Measurements from ENCODE around the gene ENDOV.
"Not testable (repeated sequence)": the region's sequence is repeated elsewhere in the genome, so short reads cannot be mapped to it uniquely, and the experiment has no call there.

The ENDOV gene

DNA sequence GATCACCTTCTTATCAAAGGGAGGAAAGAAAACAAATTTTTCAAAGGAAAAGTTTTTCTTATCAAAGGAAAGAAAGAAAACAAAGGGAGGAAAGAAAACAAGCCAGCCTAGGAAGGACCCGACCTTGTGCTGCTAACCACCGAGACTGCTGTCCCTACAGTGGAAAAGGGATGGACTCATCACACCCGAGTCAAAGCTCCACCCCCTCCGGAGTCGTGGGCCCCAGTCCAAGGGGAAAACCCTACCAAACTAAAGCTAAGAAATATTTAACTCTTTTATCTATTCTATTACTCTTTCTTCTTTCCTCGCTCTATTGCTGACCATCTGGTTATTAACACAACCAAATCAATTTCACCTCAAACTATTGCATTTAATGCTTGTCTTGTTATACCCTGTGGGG lies 6.1 kb upstream of the ENDOV start:
- in situ Hi-C loops (cut with HindIII; ENCODE audit: low pct_ligation_motif_present, low pct_unique_long_range_greater_than_20kb, low sequenced_read_pairs): no loop called here
- DNase-seq: peak; percentile 19

DNA sequence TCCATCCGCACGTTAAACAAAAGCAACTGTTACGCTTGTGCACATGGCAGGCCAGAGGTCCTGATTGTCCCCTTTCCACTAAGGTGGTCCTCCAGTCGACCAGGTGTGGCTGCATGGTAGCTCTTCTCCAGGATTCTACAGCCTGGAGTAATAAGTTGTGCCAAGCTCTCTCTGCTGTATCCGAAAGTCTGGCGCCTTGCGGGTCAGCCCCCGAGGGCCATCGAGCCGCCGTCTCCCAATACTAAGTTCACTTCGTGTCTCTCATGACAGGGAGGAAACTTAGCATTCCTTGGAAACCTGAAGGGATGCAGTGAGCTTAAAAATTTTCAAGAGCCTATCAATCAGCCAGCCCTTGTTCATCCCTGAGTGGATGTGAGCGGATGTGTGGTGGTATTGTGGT lies 5.3 kb upstream of the ENDOV start:
- in situ Hi-C loops (cut with HindIII; ENCODE audit: low pct_ligation_motif_present, low pct_unique_long_range_greater_than_20kb, low sequenced_read_pairs): no loop called here
- DNase-seq: no peak

DNA sequence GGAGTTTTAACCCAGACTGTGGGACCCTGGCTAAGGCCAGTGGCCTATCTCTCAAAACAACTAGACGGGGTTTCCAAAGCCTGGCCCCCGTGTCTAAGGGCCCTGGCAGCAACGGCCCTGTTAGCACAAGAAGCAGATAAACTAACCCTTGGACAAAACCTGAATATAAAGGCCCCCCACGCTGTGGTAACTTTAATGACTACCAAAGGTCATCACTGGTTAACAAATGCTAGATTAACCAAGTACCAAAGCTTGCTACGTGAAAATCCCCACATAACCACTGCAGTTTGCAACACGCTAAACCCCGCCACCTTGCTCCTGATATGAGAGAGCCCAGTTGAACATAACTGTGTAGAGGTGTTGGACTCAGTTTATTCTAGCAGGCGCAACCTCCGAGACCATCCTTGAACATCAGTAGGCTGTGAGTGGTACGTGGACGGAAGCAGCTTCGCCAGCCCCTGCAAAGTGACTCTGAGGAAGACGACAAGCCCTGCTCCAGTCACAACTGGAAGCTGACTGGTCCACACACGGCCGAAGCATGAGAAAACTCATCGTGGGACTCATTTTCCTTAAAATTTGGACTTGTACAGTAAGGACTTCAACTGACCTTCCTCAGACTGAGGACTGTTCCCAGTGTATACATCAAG lies 4.4 kb upstream of the ENDOV start:
- DNase-seq; in situ Hi-C loops (cut with HindIII; ENCODE audit: low pct_ligation_motif_present, low pct_unique_long_range_greater_than_20kb, low sequenced_read_pairs): not testable (repeated sequence)

DNA sequence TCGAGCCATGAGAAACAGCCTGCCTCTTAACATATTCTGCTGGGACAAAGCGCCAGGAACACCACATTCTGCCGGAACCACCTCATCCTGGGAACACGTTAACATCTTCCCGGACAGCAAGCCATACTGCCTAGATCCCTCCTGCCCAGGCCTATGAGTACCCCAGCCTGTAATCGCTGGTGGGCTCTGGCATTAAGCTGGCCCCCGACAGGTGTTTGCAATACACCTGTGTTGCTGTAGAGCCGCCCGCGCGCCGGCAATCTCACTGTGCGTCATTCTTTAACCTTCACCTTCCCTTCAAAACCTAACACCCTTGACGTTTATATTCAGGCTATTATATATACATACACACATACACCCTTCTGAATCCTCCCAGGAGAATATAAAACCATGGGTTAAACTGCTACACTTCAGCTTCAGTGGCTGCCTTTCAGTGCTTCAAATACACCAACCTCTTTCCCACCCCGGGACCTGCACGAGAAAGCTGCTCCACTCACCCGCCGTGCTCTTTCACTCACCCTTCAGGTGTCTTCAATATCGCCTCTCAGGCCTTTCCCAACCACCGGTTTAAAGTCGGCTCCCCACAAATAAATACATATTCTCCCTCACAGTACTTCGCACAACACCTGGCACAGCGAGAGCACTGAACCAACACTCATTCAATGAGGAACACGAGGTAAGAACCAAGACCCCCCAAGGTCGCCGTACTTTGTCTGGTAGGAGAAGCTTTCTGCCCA lies 1.0 kb upstream of the ENDOV start:
- in situ Hi-C loops (cut with HindIII; ENCODE audit: low pct_ligation_motif_present, low pct_unique_long_range_greater_than_20kb, low sequenced_read_pairs): no loop called here
- DNase-seq: no peak

DNA sequence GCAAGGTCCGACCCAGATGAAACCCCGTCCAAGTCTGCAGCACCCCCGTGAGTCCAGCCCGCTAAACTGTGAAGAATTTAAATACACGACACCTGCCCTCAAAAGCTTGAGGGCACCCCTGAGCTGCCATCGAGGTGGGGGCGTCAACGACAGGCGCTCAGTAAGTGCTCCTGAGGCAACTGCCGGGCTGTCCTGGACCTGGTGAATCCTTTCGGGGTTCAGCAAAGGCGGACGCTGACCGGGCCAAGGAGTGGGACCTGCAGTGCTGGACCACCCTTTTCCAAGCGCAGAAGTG lies 512 bp upstream of the ENDOV start:
- peak; percentile 22 for DNase-seq
- in situ Hi-C loops (cut with HindIII; ENCODE audit: low pct_ligation_motif_present, low pct_unique_long_range_greater_than_20kb, low sequenced_read_pairs): no loop called here

DNA sequence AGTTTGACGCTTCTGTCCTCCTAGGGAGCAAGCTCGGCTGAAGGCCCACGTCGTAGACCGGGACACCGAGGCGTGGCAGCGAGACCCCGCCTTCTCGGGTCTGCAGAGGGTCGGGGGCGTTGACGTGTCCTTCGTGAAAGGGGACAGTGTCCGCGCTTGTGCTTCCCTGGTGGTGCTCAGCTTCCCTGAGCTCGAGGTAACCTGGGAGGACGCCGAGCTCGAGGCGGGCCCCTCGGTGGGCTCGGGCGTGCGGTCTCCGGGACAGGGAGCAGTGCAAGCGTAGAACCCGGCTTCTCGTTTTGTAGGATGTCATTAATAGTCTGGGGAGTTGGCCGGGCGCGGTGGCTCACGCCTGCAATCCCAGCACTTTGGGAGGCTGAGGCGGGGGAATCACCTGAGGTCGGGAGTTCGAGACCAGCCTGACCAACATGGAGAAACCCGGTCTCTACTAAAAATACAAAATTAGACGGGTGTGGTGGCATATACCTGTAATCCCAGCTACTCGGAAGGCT lies 715 bp downstream of the ENDOV start:
- DNase-seq: no peak
- in situ Hi-C loops (cut with HindIII; ENCODE audit: low pct_ligation_motif_present, low pct_unique_long_range_greater_than_20kb, low sequenced_read_pairs): no loop called here

DNA sequence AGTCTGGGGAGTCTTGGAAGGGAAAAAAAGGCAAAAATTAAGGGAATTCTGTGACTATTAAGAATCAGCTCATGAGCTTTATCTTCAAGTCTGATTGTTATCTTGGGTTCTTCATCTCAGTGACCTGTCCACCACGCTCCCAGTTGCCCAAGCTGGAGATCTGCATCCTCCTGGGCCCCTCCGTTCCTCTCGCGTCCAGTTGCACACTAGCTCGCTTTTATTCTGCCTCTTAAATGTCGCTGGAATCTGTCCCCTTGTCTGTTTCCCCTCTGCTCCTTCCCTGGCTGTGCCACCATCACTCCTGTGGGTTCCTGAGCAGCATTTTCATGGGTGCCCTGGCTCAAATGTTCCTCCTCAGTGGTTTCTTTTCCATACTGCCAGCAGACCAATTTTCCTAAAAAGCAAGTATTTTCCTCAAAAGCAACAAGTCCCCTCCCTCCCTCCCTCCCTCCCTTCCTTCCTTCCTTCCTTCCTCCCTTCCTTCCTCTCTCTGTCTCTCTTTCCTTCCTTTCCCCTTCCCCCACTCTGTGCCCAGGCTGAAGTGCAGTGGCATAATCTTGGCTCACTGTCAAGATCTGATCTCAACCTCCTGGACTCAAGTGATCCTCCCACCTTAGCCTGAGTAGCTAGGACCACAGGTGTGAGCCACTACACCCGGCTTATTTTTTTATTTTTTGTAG lies 1.4 kb downstream of the ENDOV start:
- in situ Hi-C loops (cut with HindIII; ENCODE audit: low pct_ligation_motif_present, low pct_unique_long_range_greater_than_20kb, low sequenced_read_pairs): no loop called here
- DNase-seq: no peak

DNA sequence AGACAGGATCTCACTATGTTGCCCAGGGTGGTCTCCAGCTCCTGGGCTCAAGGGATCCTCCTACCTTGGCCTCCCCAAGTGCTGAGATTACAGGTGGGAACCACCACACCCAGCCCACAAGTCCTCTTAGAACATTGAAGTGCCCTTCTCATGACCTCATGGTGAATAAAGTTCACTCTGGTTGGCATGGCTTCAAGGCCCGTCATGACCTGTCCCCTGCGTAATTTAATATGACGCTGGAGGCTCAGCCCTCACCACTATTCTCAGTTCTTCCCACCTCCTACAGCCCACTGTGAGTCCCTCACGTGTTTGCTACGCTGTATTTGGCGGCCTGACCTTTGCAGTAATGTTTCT lies 1.9 kb downstream of the ENDOV start:
- in situ Hi-C loops (cut with HindIII; ENCODE audit: low pct_ligation_motif_present, low pct_unique_long_range_greater_than_20kb, low sequenced_read_pairs): no loop called here
- no peak for DNase-seq

DNA sequence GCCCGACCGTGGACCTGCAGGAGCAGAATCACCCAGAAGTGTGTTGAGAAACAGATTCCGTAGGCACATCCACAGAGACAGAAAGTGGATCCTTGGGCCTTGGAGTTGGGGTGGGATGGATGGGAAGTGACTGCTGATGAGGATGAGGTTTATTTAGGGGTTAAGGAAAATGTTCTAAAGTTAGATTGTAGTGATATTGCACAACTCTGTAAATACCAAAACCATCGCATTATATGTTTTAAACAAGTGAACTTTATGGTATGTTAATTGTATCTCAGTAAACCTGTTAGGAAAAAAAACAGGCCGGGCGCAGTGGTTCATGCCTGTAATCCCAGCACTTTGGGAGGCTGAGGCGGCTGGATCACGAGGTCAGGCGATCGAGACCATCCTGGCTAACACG lies 3.6 kb downstream of the ENDOV start:
- in situ Hi-C loops (cut with HindIII; ENCODE audit: low pct_ligation_motif_present, low pct_unique_long_range_greater_than_20kb, low sequenced_read_pairs): no loop called here
- no peak for DNase-seq

DNA sequence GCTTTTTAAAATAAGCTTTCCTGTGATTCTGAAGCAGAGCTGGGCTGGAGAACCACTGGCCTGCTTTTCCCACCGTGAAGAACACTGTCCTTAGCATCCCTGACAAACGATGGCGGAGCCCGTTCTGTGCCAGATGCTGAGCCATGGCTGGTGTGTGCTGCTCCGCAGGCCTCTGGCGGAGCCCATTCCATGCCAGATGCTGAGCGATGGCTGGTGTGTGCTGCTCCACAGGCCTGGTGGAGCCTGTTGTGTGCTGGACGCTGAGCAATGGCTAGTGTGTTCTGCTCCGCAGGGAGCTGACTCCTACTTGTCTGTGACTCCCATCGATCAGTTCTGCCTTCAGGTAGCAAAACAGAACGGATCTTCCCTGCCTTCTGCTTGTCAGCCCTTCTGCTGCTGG lies 4.3 kb downstream of the ENDOV start:
- no peak for DNase-seq
- in situ Hi-C loops (cut with HindIII; ENCODE audit: low pct_ligation_motif_present, low pct_unique_long_range_greater_than_20kb, low sequenced_read_pairs): no loop called here

DNA sequence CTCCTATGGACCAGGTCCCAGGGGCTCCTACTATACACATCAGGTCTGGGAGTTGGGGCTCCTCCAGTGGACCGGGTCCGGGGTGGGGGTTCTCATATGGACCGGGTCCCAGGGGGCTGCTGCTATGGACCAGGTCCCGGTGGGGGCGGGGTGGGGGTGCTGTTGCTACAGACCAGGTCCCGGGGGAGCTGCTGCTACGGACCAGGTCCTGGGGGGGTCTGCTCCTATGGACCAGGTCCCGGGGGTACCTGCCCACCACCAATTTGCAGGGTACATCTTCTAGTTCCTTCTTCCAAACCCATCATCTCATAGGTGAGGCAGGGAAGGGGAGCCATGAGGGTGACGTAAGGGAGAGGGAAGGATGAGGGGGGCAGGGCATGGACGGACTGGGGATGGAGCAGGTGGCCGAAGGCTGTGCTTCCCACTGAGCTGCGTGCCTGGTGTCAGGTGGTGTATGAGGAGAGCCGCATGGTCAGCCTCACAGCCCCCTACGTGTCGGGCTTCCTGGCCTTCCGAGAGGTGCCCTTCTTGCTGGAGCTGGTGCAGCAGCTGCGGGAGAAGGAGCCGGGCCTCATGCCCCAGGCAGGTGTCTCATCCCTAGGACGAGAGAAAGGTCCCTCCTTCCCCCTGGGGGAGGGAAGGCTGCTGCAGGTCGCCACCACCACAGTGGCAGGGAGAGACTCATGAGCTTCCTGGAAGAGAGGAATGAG lies 6.6 kb downstream of the ENDOV start:
- DNase-seq: no peak
- in situ Hi-C loops (cut with HindIII; ENCODE audit: low pct_ligation_motif_present, low pct_unique_long_range_greater_than_20kb, low sequenced_read_pairs): no loop called here

DNA sequence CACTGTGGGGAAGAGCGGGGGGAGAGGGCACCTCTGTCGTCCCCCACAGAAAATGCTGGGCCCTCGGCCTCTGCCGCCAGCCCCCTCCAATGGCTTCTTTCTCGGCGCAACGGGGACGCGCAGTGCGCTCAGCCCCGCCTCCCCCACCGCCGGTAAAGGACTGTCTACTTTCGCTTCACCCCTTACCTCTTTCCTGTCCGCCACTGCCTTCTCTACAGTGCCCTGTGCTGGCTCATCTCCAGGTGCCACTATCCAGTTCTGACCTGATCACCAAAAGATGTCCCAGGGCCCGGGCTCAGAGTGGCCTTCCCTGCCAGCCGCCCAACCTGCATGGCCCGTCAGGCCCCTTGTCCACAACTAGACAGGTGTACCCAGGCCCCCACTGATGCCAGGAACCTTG lies 7.3 kb downstream of the ENDOV start:
- in situ Hi-C loops (cut with HindIII; ENCODE audit: low pct_ligation_motif_present, low pct_unique_long_range_greater_than_20kb, low sequenced_read_pairs): no loop called here
- DNase-seq: no peak

DNA sequence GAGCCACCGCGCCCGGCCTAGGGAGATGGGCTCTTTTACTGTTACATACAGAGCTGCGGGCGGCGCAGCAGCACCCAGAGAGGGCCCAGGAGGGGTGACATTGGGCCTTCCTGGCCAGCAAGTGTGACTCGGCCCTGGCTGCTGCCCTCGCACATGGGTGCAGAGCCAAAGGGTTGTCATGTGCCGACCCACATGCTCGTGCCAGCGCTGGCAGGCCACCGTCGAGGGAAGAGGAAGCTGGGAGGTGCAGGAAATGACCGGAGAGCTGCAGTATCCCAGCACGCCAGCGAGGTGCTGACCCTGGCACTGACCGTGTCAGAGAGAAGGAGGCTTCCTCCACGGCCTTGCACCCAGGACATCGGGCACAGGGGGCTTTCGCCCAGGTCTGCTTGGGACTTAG lies 8.0 kb downstream of the ENDOV start:
- in situ Hi-C loops (cut with HindIII; ENCODE audit: low pct_ligation_motif_present, low pct_unique_long_range_greater_than_20kb, low sequenced_read_pairs): no loop called here
- no peak for DNase-seq

DNA sequence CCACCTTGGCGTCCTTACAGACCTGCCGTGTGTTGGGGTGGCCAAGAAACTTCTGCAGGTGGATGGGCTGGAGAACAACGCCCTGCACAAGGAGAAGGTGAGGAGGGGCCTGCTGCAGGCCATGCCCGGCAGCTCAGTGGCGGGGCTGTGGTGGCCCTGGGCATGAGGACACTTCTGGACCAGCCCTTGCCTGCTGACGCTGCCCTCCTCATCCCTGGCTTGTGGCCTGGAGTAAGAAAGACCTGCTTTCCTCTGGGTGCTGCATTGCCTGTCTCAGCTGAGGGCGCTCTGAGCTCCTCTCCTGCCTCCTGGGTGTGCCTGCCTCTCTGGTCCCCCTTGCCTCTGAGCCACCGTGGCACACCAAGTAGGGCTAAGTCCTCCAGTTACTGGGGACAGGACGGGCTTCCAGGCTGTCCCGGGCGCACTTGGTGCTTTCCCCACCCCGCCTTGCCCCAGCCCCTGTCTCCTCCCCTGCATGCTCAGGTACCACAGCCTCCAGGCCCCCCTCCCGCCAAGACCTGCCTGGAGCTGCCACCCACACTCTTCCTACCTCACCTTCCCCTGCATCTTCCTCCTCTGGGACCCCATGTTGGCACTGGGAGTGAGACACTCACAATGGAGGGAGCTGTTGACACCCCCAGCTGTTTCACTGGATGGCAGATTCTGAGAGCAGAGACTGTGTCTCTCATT lies 8.7 kb downstream of the ENDOV start:
- no peak for DNase-seq
- in situ Hi-C loops (cut with HindIII; ENCODE audit: low pct_ligation_motif_present, low pct_unique_long_range_greater_than_20kb, low sequenced_read_pairs): no loop called here

DNA sequence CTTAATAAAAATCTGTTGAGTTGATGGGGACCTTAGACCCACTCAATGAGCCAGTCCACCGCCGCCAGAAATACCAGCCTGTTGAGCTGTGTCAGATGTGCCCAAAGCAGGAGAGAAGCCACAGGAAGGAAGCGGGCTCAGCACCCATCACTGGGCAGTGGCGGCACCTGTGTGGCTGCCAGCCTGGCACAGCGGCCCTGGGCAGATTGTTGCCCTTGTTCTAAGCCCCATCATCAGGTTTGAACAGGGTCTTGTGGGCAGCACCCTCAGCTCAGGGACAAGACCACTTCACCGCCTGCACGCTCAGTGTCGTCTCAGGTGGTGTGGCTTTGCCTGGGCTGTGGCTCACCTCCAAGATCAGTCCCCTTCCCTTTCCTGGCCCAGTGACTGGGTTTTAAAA lies 9.3 kb downstream of the ENDOV start:
- no peak for DNase-seq
- in situ Hi-C loops (cut with HindIII; ENCODE audit: low pct_ligation_motif_present, low pct_unique_long_range_greater_than_20kb, low sequenced_read_pairs): no loop called here

DNA sequence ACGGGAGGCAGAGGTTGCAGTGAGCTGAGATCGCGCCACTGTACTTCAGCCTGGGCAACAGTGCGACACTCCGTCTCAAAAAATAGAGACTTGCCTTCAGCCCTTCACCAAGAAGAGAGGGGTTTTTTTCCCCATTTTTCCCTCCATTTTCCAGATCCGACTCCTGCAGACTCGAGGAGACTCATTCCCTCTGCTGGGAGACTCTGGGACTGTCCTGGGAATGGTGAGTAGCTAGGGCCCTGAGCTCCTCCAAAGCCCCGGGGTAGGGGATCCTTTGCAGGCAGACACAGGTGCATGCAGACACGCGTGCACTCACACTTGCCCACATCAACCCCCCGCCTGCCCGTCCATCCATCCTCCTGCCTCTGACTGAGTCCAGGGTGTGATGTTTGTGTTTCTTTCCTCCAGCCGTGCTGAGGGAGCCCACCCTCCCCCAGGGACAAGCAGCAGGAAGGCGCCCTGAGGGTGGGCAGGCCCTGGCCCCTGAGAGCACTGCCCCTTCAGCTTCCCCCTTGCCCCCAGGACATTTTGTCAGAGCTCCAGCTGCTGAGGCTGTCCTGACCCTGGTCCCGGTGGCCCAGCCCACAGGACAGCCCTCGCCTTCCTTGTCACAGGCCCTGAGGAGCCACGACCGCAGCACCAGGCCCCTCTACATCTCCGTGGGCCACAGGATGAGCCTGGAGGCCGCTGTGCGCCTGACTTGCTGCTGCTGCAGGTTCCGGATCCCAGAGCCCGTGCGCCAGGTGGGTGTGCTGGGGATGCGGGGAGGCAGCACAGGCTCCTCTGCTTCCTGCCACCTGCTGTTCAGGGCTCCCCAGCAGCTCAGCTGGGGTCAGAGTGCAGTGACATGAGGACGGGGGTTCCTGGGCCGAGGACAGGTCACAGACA lies 10.2 kb downstream of the ENDOV start:
- in situ Hi-C loops (cut with HindIII; ENCODE audit: low pct_ligation_motif_present, low pct_unique_long_range_greater_than_20kb, low sequenced_read_pairs): no loop called here
- DNase-seq: no peak

DNA sequence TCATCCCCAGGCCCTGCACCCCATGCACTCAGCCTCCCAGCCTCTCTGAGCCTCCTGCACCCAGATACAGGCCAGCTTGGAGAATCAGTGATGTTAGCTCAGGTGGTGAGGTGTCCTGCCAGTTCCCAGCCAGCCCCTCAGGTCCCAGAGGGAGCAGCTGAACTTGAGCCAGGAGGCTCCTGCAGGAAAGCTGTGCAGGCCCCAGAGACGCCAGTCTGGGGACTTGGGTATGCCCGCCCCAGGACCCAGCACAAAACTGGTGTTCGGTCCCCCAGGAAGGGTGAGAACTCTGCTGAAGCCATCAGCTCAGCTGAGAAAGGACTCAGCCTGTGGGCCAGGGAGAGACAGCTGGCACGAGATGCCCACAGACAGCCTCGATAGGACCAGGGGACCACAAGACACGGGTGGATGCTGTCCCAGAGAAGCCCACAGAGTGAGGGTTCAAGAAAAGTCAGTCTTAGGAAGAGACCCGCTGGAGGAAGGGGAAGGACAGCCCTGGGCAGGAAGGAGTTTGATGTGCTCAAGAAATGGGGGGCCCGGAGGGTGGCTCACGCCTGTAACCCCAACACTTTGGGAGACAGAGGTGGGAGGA lies 11.0 kb downstream of the ENDOV start:
- DNase-seq: no peak
- in situ Hi-C loops (cut with HindIII; ENCODE audit: low pct_ligation_motif_present, low pct_unique_long_range_greater_than_20kb, low sequenced_read_pairs): no loop called here

Measured in ACHN (cell line).